ENCODE results near the gene ECM2.

- TF ChIP-seq CTCF (IDR thresholded peaks at IDR 0.05): no peak
- no peak for TF ChIP-seq POLR2A (IDR thresholded peaks at IDR 0.05)
Observed at GRCh38 chr9:92509050-92509449, 26.7 kb downstream of the ECM2 start.
